ENCODE data around the gene PUDP.
A peak's percentile ranks its signal among the peaks of the same experiment; 100 is the strongest.
"Not testable (repeated sequence)": the region's sequence is repeated elsewhere in the genome, so short reads cannot be mapped to it uniquely, and the experiment has no call there.

PUDP gene

GRCh38 chrX:7071390-7071789, 76.6 kb downstream of the PUDP start:
- no peak for DNase-seq

GRCh38 chrX:7069556-7069955, 78.4 kb downstream of the PUDP start:
- no peak for DNase-seq

- DNase-seq: peak; percentile 70
Measured at GRCh38 chrX:7068939-7069367, 79.0 kb downstream of the PUDP start.

GRCh38 chrX:7067256-7067655, 80.7 kb downstream of the PUDP start:
- DNase-seq: no peak

GRCh38 chrX:7065473-7065872, 82.5 kb downstream of the PUDP start:
- DNase-seq: no peak

- DNase-seq: no peak
Measured at GRCh38 chrX:7062903-7063302, 85.0 kb downstream of the PUDP start.

- no peak for DNase-seq
Measured at GRCh38 chrX:7062276-7062675, 85.7 kb downstream of the PUDP start.

- DNase-seq: no peak
Measured at GRCh38 chrX:7061429-7061828, 86.5 kb downstream of the PUDP start.

- no peak for DNase-seq
Measured at GRCh38 chrX:7060444-7060843, 87.5 kb downstream of the PUDP start.

- no peak for DNase-seq
Measured at GRCh38 chrX:7059859-7060258, 88.1 kb downstream of the PUDP start.

- DNase-seq: no peak
Measured at GRCh38 chrX:7059214-7059838, 88.6 kb downstream of the PUDP start.

GRCh38 chrX:7055386-7056137, 92.4 kb downstream of the PUDP start:
- DNase-seq: no peak

GRCh38 chrX:7054219-7055216, 93.4 kb downstream of the PUDP start:
- DNase-seq: no peak

- DNase-seq: no peak
Measured at GRCh38 chrX:7052541-7052940, 95.4 kb downstream of the PUDP start.

- no peak for DNase-seq
Measured at GRCh38 chrX:7050271-7050670, 97.7 kb downstream of the PUDP start.

GRCh38 chrX:7047951-7048350, 100.0 kb downstream of the PUDP start:
- DNase-seq: no peak

- DNase-seq: no peak
Measured at GRCh38 chrX:7045238-7045955, 102.6 kb downstream of the PUDP start.

- DNase-seq: not testable (repeated sequence)
Measured at GRCh38 chrX:7043796-7044433, 104.0 kb downstream of the PUDP start.

GRCh38 chrX:7028246-7028645, 119.7 kb downstream of the PUDP start:
- DNase-seq: no peak

GRCh38 chrX:7027071-7027470, 120.9 kb downstream of the PUDP start:
- DNase-seq: no peak

- not testable (repeated sequence) for DNase-seq
Measured at GRCh38 chrX:7026365-7026764, 121.6 kb downstream of the PUDP start.

- no peak for DNase-seq
Measured at GRCh38 chrX:7025471-7025870, 122.5 kb downstream of the PUDP start.
